Astrocyte (in vitro differentiated cells and primary cell): ENCODE data around the gene REXO1. TPM values are rescaled to one million over a fixed set of nuclear protein-coding genes. Genes with fewer than 3 reads are reported as not detected.
A peak's percentile ranks its signal among the peaks of the same experiment; 100 is the strongest.

Experiments
- DNase-seq: peaks from one replicate; pipeline ENCODE4 v3.0.0-alpha.2; 2010; ENCODE audit warnings: low read depth
- FAIRE-seq: peaks from 2 replicates; lab custom pipeline; 2011; peaks lifted over from hg19 to GRCh38; lab: Jason Lieb, UNC
- H2AFZ ChIP-seq: 2 replicates; pipeline ENCODE4 v1.6.0; 2012; ENCODE audit warnings: low read depth, low read length, inconsistent platforms
- H3K27ac ChIP-seq: 2 replicates; pipeline ENCODE4 v1.5.1; 2011; ENCODE audit warnings: low read depth, low read length, inconsistent platforms
- H3K27me3 ChIP-seq: 2 replicates; pipeline ENCODE4 v1.6.0; 2011; ENCODE audit warnings: low read length, inconsistent platforms; ENCODE audit not compliant: insufficient read depth
- H3K36me3 ChIP-seq: 2 replicates; pipeline ENCODE4 v1.5.1; 2011; ENCODE audit warnings: low read length, inconsistent platforms; ENCODE audit not compliant: insufficient read depth
- H3K4me1 ChIP-seq: 2 replicates; pipeline ENCODE4 v1.5.1; 2011; ENCODE audit warnings: low read length, inconsistent platforms; ENCODE audit not compliant: insufficient read depth
- H3K4me2 ChIP-seq: 2 replicates; pipeline ENCODE4 v1.6.0; 2012; ENCODE audit warnings: low read length, inconsistent platforms
- H3K4me3 ChIP-seq: 2 replicates; pipeline ENCODE4 v1.5.1; 2011; ENCODE audit warnings: low read depth, mild to moderate bottlenecking, low read length, inconsistent platforms; ENCODE audit not compliant: insufficient read depth
- H3K79me2 ChIP-seq: 2 replicates; pipeline ENCODE4 v1.6.0; 2012; ENCODE audit warnings: mild to moderate bottlenecking, low read length, inconsistent platforms; ENCODE audit not compliant: insufficient read depth
- H3K9ac ChIP-seq: 2 replicates; pipeline ENCODE4 v1.6.0; 2012; ENCODE audit warnings: mild to moderate bottlenecking, low read length, inconsistent platforms
- H3K9me3 ChIP-seq: 2 replicates; pipeline ENCODE4 v1.5.1; 2012; ENCODE audit warnings: low read depth, mild to moderate bottlenecking, low read length, inconsistent platforms; ENCODE audit not compliant: insufficient read depth
- H4K20me1 ChIP-seq: 2 replicates; pipeline ENCODE4 v1.6.0; 2012; ENCODE audit warnings: low read length, inconsistent platforms; ENCODE audit not compliant: insufficient read depth
- H3K27ac Mint-ChIP-seq: one replicate; pipeline ENCODE4 v1.8.0; 2021; ENCODE audit warnings: mild to moderate bottlenecking, mixed read lengths; ENCODE audit not compliant: unreplicated experiment
- H3K27me3 Mint-ChIP-seq: one replicate; pipeline ENCODE4 v1.8.0; 2021; ENCODE audit warnings: low read depth, mixed read lengths; ENCODE audit not compliant: unreplicated experiment
- H3K36me3 Mint-ChIP-seq: one replicate; pipeline ENCODE4 v1.8.0; 2021; ENCODE audit warnings: low read depth, mixed read lengths; ENCODE audit not compliant: unreplicated experiment
- H3K4me1 Mint-ChIP-seq: one replicate; pipeline ENCODE4 v1.8.0; 2021; ENCODE audit warnings: low read depth, mixed read lengths; ENCODE audit not compliant: unreplicated experiment
- H3K4me3 Mint-ChIP-seq: one replicate; pipeline ENCODE4 v1.8.0; 2021; ENCODE audit warnings: mild to moderate bottlenecking, moderate library complexity, mixed read lengths; ENCODE audit not compliant: unreplicated experiment
- H3K9me3 Mint-ChIP-seq: one replicate; pipeline ENCODE4 v1.8.0; 2021; ENCODE audit warnings: mild to moderate bottlenecking, mixed read lengths; ENCODE audit not compliant: unreplicated experiment
- EZH2 ChIP-seq: IDR thresholded peaks from 2 replicates; pipeline ENCODE4 v1.6.1; 2012; ENCODE audit warnings: mild to moderate bottlenecking, low read length, inconsistent platforms; ENCODE audit not compliant: insufficient read depth
- total RNA-seq: library from RNA; stranded (reverse); gene quantifications from 2 replicates; pipeline ENCODE4 v1.2.1, GENCODE V29; 2021
- TF ChIP-seq, protein P1 (sequence below): IDR thresholded peaks from 2 replicates; pipeline ENCODE4 v1.5.1; 2011; ENCODE audit warnings: low read depth, mild to moderate bottlenecking, inconsistent platforms, low read length, moderate library complexity; ENCODE audit not compliant: insufficient read depth

Gene REXO1
- total RNA-seq, 1 donor from 2014 or later: 35.5 TPM

DNA sequence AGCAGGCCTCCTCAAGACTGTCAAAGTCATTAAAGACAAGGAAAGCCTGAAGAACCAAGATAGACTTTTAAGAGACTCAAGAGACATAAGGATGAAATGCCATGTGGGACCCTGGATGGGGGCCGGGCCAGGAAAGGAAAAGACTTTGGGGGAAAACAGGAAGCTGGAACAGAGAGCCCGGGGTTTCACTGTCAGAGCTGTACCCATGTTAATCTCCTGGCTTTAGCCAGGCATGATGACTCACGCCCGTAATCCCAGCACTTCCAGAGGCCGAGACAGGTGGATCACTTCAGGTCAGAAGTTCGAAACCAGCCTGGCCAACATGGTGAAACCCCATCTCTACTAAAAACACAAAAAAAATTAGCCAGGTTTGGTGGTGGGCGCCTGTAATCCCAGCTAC, 20.7 kb upstream of the REXO1 start:
- Histone ChIP-seq H3K79me2 (peaks cover 36% of the 10 kb centered on the region), H3K4me2 (no peak overlapping the region), H2AFZ (no peak overlapping the region), H3K36me3 (no peaks in the 10 kb centered on the region), H3K4me3 (no peak overlapping the region), H3K27ac (no peak overlapping the region), H3K9me3 (no peaks in the 10 kb centered on the region), H3K9ac (no peak overlapping the region), H3K4me1 (peaks cover 13% of the 10 kb centered on the region), H3K27me3 (no peaks in the 10 kb centered on the region), H4K20me1 (peaks cover 12% of the 10 kb centered on the region)
- Mint-ChIP-seq H3K4me1 (peaks cover under 1% of the 10 kb centered on the region), H3K9me3 (no peaks in the 10 kb centered on the region), H3K36me3 (no peaks in the 10 kb centered on the region), H3K4me3 (peak overlapping the region; percentile 14), H3K27me3 (no peaks in the 10 kb centered on the region), H3K27ac (no peak overlapping the region)
- DNase-seq (no peak), FAIRE-seq (no peak)
- TF ChIP-seq EZH2: no peak
- TF ChIP-seq, protein P1, sequence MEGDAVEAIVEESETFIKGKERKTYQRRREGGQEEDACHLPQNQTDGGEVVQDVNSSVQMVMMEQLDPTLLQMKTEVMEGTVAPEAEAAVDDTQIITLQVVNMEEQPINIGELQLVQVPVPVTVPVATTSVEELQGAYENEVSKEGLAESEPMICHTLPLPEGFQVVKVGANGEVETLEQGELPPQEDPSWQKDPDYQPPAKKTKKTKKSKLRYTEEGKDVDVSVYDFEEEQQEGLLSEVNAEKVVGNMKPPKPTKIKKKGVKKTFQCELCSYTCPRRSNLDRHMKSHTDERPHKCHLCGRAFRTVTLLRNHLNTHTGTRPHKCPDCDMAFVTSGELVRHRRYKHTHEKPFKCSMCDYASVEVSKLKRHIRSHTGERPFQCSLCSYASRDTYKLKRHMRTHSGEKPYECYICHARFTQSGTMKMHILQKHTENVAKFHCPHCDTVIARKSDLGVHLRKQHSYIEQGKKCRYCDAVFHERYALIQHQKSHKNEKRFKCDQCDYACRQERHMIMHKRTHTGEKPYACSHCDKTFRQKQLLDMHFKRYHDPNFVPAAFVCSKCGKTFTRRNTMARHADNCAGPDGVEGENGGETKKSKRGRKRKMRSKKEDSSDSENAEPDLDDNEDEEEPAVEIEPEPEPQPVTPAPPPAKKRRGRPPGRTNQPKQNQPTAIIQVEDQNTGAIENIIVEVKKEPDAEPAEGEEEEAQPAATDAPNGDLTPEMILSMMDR: no peak

DNA sequence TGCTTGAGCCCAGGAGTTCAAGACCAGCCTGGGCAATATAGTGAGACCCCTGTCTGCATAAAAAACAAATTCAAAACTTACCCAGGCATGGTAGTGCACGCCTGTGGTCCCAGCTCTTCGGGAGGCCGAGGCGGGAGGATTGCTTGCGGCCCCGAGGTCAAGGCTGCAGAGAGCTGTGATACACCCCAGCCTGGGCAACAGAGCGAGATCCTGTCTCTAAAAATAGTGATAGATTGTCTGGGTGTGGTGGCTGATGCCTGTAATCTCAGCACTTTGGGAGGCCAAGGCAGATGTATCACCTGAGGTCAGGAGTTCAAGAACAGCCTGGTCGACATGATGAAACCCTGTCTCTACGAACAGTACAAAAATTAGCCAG, 19.1 kb upstream of the REXO1 start:
- Histone ChIP-seq H3K79me2 (peaks cover 23% of the 10 kb centered on the region), H2AFZ (no peak overlapping the region), H3K27me3 (no peaks in the 10 kb centered on the region), H3K4me3 (no peak overlapping the region), H3K9me3 (no peaks in the 10 kb centered on the region), H4K20me1 (peaks cover 3% of the 10 kb centered on the region), H3K27ac (no peak overlapping the region), H3K4me2 (no peak overlapping the region), H3K36me3 (no peaks in the 10 kb centered on the region), H3K4me1 (peaks cover 3% of the 10 kb centered on the region), H3K9ac (no peak overlapping the region)
- no peaks in the 10 kb centered on the region for H3K27me3 Mint-ChIP-seq
- no peaks in the 10 kb centered on the region for H3K36me3 Mint-ChIP-seq
- DNase-seq: no peak
- FAIRE-seq: no peak
- H3K9me3 Mint-ChIP-seq: no peaks in the 10 kb centered on the region
- no peak overlapping the region for H3K4me3 Mint-ChIP-seq
- TF ChIP-seq, protein P1: no peak
- no peak for TF ChIP-seq EZH2
- no peaks in the 10 kb centered on the region for H3K4me1 Mint-ChIP-seq
- H3K27ac Mint-ChIP-seq: no peak overlapping the region

DNA sequence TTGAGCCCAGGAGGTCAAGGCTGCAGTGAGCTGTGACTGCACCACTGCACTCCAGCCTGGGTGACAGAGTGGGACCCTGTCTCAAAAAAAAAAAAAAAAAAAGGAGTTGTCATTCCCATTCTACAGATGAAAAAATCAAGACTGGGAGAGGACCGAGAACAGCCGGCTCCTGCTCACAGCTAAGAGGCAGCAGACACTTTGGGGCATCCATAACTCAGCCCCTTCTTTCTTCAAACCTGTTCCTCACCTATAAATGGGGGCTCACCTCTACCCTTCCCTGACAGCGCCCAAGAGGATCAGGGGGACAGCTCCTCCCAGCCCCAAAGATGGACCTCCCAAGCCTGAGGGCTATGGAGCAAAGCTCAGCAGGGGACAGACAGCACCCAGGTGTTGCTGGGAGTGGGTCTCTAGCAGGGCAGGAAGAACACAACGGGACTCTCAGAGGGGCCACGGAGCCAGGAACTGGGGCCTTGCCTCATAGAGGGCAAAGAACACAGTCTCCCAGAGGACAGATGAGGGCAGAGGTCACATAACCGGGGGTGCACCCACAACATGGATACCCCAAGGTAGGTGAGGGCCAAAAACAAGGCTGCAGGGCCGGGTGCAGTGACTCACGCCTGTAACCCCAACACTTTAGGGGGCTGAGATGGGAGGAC, 18.5 kb upstream of the REXO1 start:
- H3K9me3 ChIP-seq: no peaks in the 10 kb centered on the region
- H3K4me2 ChIP-seq: no peak overlapping the region
- H2AFZ ChIP-seq: no peak overlapping the region
- no peak overlapping the region for H3K9ac ChIP-seq
- Mint-ChIP-seq H3K27me3 (no peaks in the 10 kb centered on the region), H3K9me3 (no peaks in the 10 kb centered on the region), H3K27ac (no peak overlapping the region), H3K4me1 (no peaks in the 10 kb centered on the region), H3K36me3 (no peaks in the 10 kb centered on the region), H3K4me3 (no peak overlapping the region)
- H3K79me2 ChIP-seq: peaks cover 23% of the 10 kb centered on the region
- no peak for DNase-seq
- H3K4me3 ChIP-seq: no peak overlapping the region
- no peak for FAIRE-seq
- TF ChIP-seq, protein P1: no peak
- no peak for TF ChIP-seq EZH2
- no peaks in the 10 kb centered on the region for H3K27me3 ChIP-seq
- H4K20me1 ChIP-seq: peaks cover 8% of the 10 kb centered on the region
- H3K4me1 ChIP-seq: peaks cover 3% of the 10 kb centered on the region
- H3K36me3 ChIP-seq: no peaks in the 10 kb centered on the region
- H3K27ac ChIP-seq: no peak overlapping the region
